Measurements from ENCODE around the gene PCSK5. TPM values are rescaled to one million over a fixed set of nuclear protein-coding genes. Genes with fewer than 3 reads are reported as not detected.
A peak's percentile ranks its signal among the peaks of the same experiment; 100 is the strongest.

The PCSK5 gene
- total RNA-seq, 2 experiments from 2014 or later = 14.4 to 15.2 TPM

GRCh38 chr9:76027416-76027815 is 136.9 kb downstream of the PCSK5 start:
- Mint-ChIP-seq H3K36me3 (ENCODE audit: low read depth) (peaks cover 34% of the 10 kb centered on the region), H3K9me3 (no peaks in the 10 kb centered on the region), H3K4me3 (peak overlapping the region; percentile 88), H3K4me1 (ENCODE audit: low read depth) (peaks cover 87% of the 10 kb centered on the region), H3K27me3 (no peaks in the 10 kb centered on the region), H3K27ac (peak overlapping the region; percentile 93)
- H3K4me1 ChIP-seq (ENCODE audit: insufficient read depth, low read length) = peaks cover 50% of the 10 kb centered on the region
- peak; percentile 27 for ATAC-seq (ENCODE audit: poor library complexity)
- ChIA-PET POLR2A (interaction anchor here (0.6 to 1.7 kb wide), 2 partner anchors 137 to 365 kb away, joined by 3 to 6 read pairs; partner anchors contain the start of gene PCSK5), CTCF (no interaction called here)
- no peaks in the 10 kb centered on the region for H3K36me3 ChIP-seq (ENCODE audit: insufficient read depth, low read length)
- no peak overlapping the region for H3K27ac ChIP-seq (ENCODE audit: low read depth in 1 of 2, low read length in 2 of 2)
- peak in 7 of 14 experiments; percentile 6 to 76 (median 60) for DNase-seq
- no peak for TF ChIP-seq CTCF (IDR thresholded peaks at IDR 0.05)
- peak overlapping the region; percentile 6 for H3K4me3 ChIP-seq (ENCODE audit: low read length)
- intact Hi-C loops (cut with DNase I, micrococcal nuclease) = loop anchor here (2.0 to 10.0 kb wide), 5 partner anchors 57 to 367 kb away; partner anchors contain the start of genes RFK (in 2 of the 2) and PCSK5 (in 1 of the 2)
- no peaks in the 10 kb centered on the region for H3K27me3 ChIP-seq (ENCODE audit: control insufficient read depth in 1 of 2, insufficient read depth in 2 of 2, low read length in 2 of 2)
- H3K9me3 ChIP-seq (ENCODE audit: control insufficient read depth in 1 of 2, insufficient read depth in 1 of 2, low read length in 2 of 2) = no peaks in the 10 kb centered on the region

GRCh38 chr9:76027861-76028260 is 137.4 kb downstream of the PCSK5 start:
- Mint-ChIP-seq H3K9me3 (no peaks in the 10 kb centered on the region), H3K27me3 (no peaks in the 10 kb centered on the region), H3K4me1 (ENCODE audit: low read depth) (peaks cover 87% of the 10 kb centered on the region), H3K36me3 (ENCODE audit: low read depth) (peaks cover 38% of the 10 kb centered on the region), H3K4me3 (peak overlapping the region; percentile 88), H3K27ac (peak overlapping the region; percentile 93)
- peak overlapping the region in 1 of 2 donors; percentile 8 for H3K27ac ChIP-seq (ENCODE audit: low read depth in 1 of 2, low read length in 2 of 2)
- DNase-seq (peak in 1 of 14 experiments; percentile 15), ATAC-seq (ENCODE audit: poor library complexity) (no peak)
- ChIA-PET CTCF (no interaction called here), POLR2A (interaction anchor here (0.6 to 1.7 kb wide), 2 partner anchors 138 to 365 kb away, joined by 3 to 6 read pairs; partner anchors contain the start of gene PCSK5)
- no peaks in the 10 kb centered on the region for H3K36me3 ChIP-seq (ENCODE audit: insufficient read depth, low read length)
- TF ChIP-seq CTCF (IDR thresholded peaks at IDR 0.05) = no peak
- peak overlapping the region; percentile 6 for H3K4me3 ChIP-seq (ENCODE audit: low read length)
- H3K9me3 ChIP-seq (ENCODE audit: control insufficient read depth in 1 of 2, insufficient read depth in 1 of 2, low read length in 2 of 2) = no peaks in the 10 kb centered on the region
- intact Hi-C loops (cut with DNase I, micrococcal nuclease) = loop anchor here (2.0 to 10.0 kb wide), 5 partner anchors 57 to 367 kb away; partner anchors contain the start of genes RFK (in 2 of the 2) and PCSK5 (in 1 of the 2)
- peaks cover 47% of the 10 kb centered on the region for H3K4me1 ChIP-seq (ENCODE audit: insufficient read depth, low read length)
- no peaks in the 10 kb centered on the region for H3K27me3 ChIP-seq (ENCODE audit: control insufficient read depth in 1 of 2, insufficient read depth in 2 of 2, low read length in 2 of 2)

- Histone ChIP-seq H3K9me3 (ENCODE audit: control insufficient read depth in 1 of 2, insufficient read depth in 1 of 2, low read length in 2 of 2) (no peaks in the 10 kb centered on the region), H3K36me3 (ENCODE audit: insufficient read depth, low read length) (no peaks in the 10 kb centered on the region), H3K4me3 (ENCODE audit: low read length) (no peak overlapping the region), H3K4me1 (ENCODE audit: insufficient read depth, low read length) (peaks cover 22% of the 10 kb centered on the region), H3K27me3 (ENCODE audit: control insufficient read depth in 1 of 2, insufficient read depth in 2 of 2, low read length in 2 of 2) (no peaks in the 10 kb centered on the region), H3K27ac (ENCODE audit: low read depth in 1 of 2, low read length in 2 of 2) (no peak overlapping the region)
- intact Hi-C loops (cut with DNase I, micrococcal nuclease) = no loop called here
- TF ChIP-seq CTCF (IDR thresholded peaks at IDR 0.05) = no peak
- Mint-ChIP-seq H3K27ac (peak overlapping the region; percentile 88), H3K36me3 (ENCODE audit: low read depth) (peaks cover 72% of the 10 kb centered on the region), H3K9me3 (no peaks in the 10 kb centered on the region), H3K4me1 (ENCODE audit: low read depth) (peaks cover 71% of the 10 kb centered on the region), H3K27me3 (no peaks in the 10 kb centered on the region), H3K4me3 (peak overlapping the region; percentile 67)
- CTCF ChIA-PET = no interaction called here
- ATAC-seq (ENCODE audit: poor library complexity) = no peak
- no peak for DNase-seq
- POLR2A ChIA-PET = interaction anchor here (1.0 kb wide), 1 partner anchor 142 kb away, joined by 3 read pairs; the partner anchor contains the start of gene PCSK5
These were observed 141.7 kb downstream of the PCSK5 start for GRCh38 chr9:76032038-76032796.

All from CD4-positive, alpha-beta T cell (primary cell).